A673 (cell line): ENCODE measurements around the gene MAP3K21. TPM values are rescaled to one million over a fixed set of nuclear protein-coding genes. Genes with fewer than 3 reads are reported as not detected.

ENCODE experiments used
- BruUV-seq: library from RNA; stranded (reverse); fragments of 400-500 nt; replicated peaks from 2 replicates; lab custom pipeline; 2021; lab: Mats Ljungman, UMichigan
- CTCF ChIA-PET: fragments of 300-600 bp; sonication (Branson Sonifier 250); formaldehyde crosslinking; loops from one replicate; lab custom pipeline; 2022; ENCODE audit warnings: antibody characterized with exemption; lab: Charles Lee
- POLR2A ChIA-PET: fragments of 300-600 bp; sonication (Branson Sonifier 250); formaldehyde crosslinking; loops from one replicate; lab custom pipeline; 2022; ENCODE audit warnings: antibody characterized with exemption; ENCODE audit not compliant: low non-redundant PET; lab: Charles Lee
- DNase-seq: peaks from one replicate; pipeline ENCODE4 v3.0.0-alpha.2; 2015; ENCODE audit warnings: low spot score
- H3K27ac ChIP-seq: fragments of 200-600 bp; sonication (generic); 2 replicates; pipeline ENCODE4 v1.5.1; 2016; ENCODE audit warnings: mixed run types, low read depth, mild to moderate bottlenecking, mixed read lengths, antibody characterized with exemption, low read length; ENCODE audit not compliant: poor library complexity, severe bottlenecking
- H3K27me3 ChIP-seq: fragments of 200-600 bp; sonication (generic); replicated peaks from 2 replicates; pipeline ENCODE4 v1.6.1; 2017; ENCODE audit warnings: mixed run types, low read depth, mild to moderate bottlenecking, mixed read lengths, antibody characterized with exemption, low read length; ENCODE audit not compliant: insufficient read depth, poor library complexity
- H3K36me3 ChIP-seq: fragments of 200-600 bp; sonication (generic); 2 replicates; pipeline ENCODE4 v1.6.1; 2016; ENCODE audit warnings: mixed run types, mild to moderate bottlenecking, mixed read lengths, antibody characterized with exemption, low read length; ENCODE audit not compliant: insufficient read depth, poor library complexity, severe bottlenecking
- H3K4me1 ChIP-seq: fragments of 200-600 bp; sonication (generic); 2 replicates; pipeline ENCODE4 v1.6.1; 2017; ENCODE audit warnings: mixed run types, mild to moderate bottlenecking, mixed read lengths, antibody characterized with exemption, low read length; ENCODE audit not compliant: insufficient read depth, poor library complexity, severe bottlenecking
- H3K4me3 ChIP-seq: fragments of 200-600 bp; sonication (generic); 2 replicates; pipeline ENCODE4 v1.5.1; 2016; ENCODE audit warnings: low read depth, mixed run types, mild to moderate bottlenecking, mixed read lengths, low read length; ENCODE audit not compliant: poor library complexity, severe bottlenecking
- H3K9me3 ChIP-seq: fragments of 200-600 bp; sonication (generic); 2 replicates; pipeline ENCODE4 v1.6.1; 2016; ENCODE audit warnings: mixed run types, low read depth, mild to moderate bottlenecking, mixed read lengths, antibody characterized with exemption, low read length; ENCODE audit not compliant: poor library complexity, severe bottlenecking
- CTCF ChIP-seq: fragments of 300-800, 200-600 bp; sonication (generic); conservative IDR thresholded peaks from 2 replicates; pipeline ENCODE4 v1.5.1; 2017; ENCODE audit warnings: low read depth, mild to moderate bottlenecking, antibody characterized with exemption, low read length, moderate library complexity, mixed read lengths
- EZH2 ChIP-seq: fragments of 200-600 bp; sonication (generic); IDR thresholded peaks from 2 replicates; pipeline ENCODE4 v1.6.1; 2017; ENCODE audit warnings: borderline replicate concordance, low read depth, mild to moderate bottlenecking, mixed read lengths, antibody characterized with exemption, low read length; ENCODE audit not compliant: poor library complexity, severe bottlenecking
- intact Hi-C: fragments of 100-400 bp; cut with micrococcal nuclease; formaldehyde crosslinking; loops from one replicate; pipeline ENCODE4 v1.10.0; 2022; ENCODE audit not compliant: unreplicated experiment
- total RNA-seq: library from RNA; stranded (reverse); gene quantifications from 2 replicates; pipeline ENCODE4 v1.2.3, GENCODE V29; 2021

MAP3K21 gene
- total RNA-seq, 1 experiment from 2014 or later = 0.88 TPM

GRCh38 chr1:233379869-233380438 lies 52.4 kb downstream of the MAP3K21 start:
- H3K9me3 ChIP-seq = no peaks in the 10 kb centered on the region
- H3K27me3 ChIP-seq = no peaks in the 10 kb centered on the region
- ChIA-PET CTCF (no interaction called here), POLR2A (no interaction called here)
- DNase-seq = no peak
- peaks cover 7% of the 10 kb centered on the region for H3K4me1 ChIP-seq
- no peak overlapping the region for H3K27ac ChIP-seq
- intact Hi-C loops = no loop called here
- no TSS peak for BruUV-seq
- no peaks in the 10 kb centered on the region for H3K36me3 ChIP-seq
- TF ChIP-seq CTCF (no peak), EZH2 (no peak)
- no peak overlapping the region for H3K4me3 ChIP-seq

- BruUV-seq = no TSS peak
- POLR2A ChIA-PET = no interaction called here
Observed at GRCh38 chr1:233381806-233382205, 54.3 kb downstream of the MAP3K21 start.

GRCh38 chr1:233383984-233384383 lies 56.5 kb downstream of the MAP3K21 start:
- POLR2A ChIA-PET = no interaction called here
- Histone ChIP-seq H3K4me1 (no peaks in the 10 kb centered on the region), H3K36me3 (no peaks in the 10 kb centered on the region), H3K4me3 (no peak overlapping the region), H3K27ac (no peak overlapping the region), H3K9me3 (no peaks in the 10 kb centered on the region), H3K27me3 (no peaks in the 10 kb centered on the region)
- BruUV-seq = no TSS peak
- CTCF ChIA-PET = no interaction called here
- intact Hi-C loops = no loop called here
- TF ChIP-seq CTCF (no peak), EZH2 (no peak)
- no peak for DNase-seq

More at GRCh38 chr1:233381806-233382205, 54.3 kb downstream of the MAP3K21 start:
- Histone ChIP-seq H3K9me3 (no peaks in the 10 kb centered on the region), H3K27ac (no peak overlapping the region), H3K27me3 (no peaks in the 10 kb centered on the region), H3K4me1 (peaks cover under 1% of the 10 kb centered on the region), H3K36me3 (no peaks in the 10 kb centered on the region), H3K4me3 (no peak overlapping the region)
- intact Hi-C loops = no loop called here
- CTCF ChIA-PET = no interaction called here
- no peak for TF ChIP-seq CTCF
- TF ChIP-seq EZH2 = no peak
- no peak for DNase-seq
